GM10266 (cell line): ENCODE data around the gene ECM1.

Experiments
- DNase-seq: peaks from one replicate; pipeline ENCODE4 v3.0.0; 2012; ENCODE audit errors: extremely low spot score
- CTCF ChIP-seq: IDR thresholded peaks from 2 replicates; pipeline ENCODE4 v1.5.1; 2012; ENCODE audit warnings: mild to moderate bottlenecking, low read depth; ENCODE audit not compliant: control insufficient read depth, insufficient read depth; ENCODE audit errors: missing control alignments

ECM1 gene

DNA sequence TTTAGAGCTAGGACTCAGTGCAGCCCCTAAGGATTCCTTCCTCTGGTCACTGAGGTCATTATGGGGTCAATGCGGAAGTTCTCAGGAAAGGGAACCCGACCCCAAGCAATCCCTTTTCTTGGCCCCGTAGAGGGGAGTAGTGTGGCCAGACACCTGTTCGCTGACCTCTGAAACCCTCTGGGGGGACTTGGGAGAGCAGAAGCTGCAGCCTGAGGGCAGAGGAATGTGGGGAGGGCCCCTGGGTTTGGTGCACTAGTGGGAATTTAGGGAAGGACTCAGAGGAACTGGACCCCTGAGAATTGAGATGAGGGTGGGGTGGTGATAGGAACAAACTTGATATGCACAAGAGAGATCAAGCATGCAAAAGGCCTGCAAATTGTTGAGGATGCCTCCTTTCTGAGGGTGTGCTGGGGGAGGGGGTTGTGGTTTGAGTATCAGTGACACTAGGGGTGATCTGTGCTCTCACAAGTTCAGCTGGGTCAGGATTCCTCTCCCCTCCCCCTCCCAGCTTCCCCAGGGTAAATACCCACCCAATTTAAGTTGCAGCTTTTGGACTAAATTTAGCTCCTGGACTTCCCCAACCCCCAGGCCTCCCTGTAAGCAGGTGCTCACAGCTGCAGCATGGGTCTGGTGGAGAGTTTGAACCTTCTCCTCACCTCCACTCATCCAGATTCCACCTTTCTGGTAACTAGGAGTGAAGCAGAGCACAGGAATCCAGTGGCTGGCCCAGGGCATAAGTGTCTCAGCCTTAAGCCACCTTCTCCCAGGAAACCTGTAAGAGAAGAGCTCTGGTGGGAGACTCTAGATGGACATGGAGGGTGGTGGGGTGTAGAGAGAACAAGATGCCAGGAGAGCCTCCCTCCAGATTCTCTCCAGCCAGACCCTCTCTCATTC lies 54.8 kb downstream of the ECM1 start:
- TF ChIP-seq CTCF: no peak
- DNase-seq: peak; percentile 87
